AG04450 (cell line): ENCODE measurements around the gene SNCG. TPM values are rescaled to one million over a fixed set of nuclear protein-coding genes. Genes with fewer than 3 reads are reported as not detected.
"Not testable (repeated sequence)": the region's sequence is repeated elsewhere in the genome, so short reads cannot be mapped to it uniquely, and the experiment has no call there.

ENCODE experiments used
- CTCF ChIA-PET: fragments of 300-600, 350-600 bp; formaldehyde crosslinking; extraction: SDS; loops from one replicate; lab custom pipeline; 2022; ENCODE audit warnings: antibody characterized with exemption, inconsistent platforms; lab: Charles Lee
- POLR2A ChIA-PET: fragments of 350-600 bp; formaldehyde crosslinking; extraction: SDS; loops from one replicate; lab custom pipeline; 2021; ENCODE audit warnings: antibody characterized with exemption, inconsistent platforms; lab: Yijun Ruan, JAX
- DNase-seq: peaks from one replicate; pipeline ENCODE4 v3.0.0-alpha.2; 2011; ENCODE audit warnings: low read depth, low spot score
- H3K27ac ChIP-seq: one replicate; pipeline ENCODE4 v1.5.1; 2012; ENCODE audit warnings: low read depth, low read length, control low read depth
- H3K27me3 ChIP-seq: one replicate; pipeline ENCODE4 v1.6.0; 2012; ENCODE audit warnings: low read length; ENCODE audit not compliant: control insufficient read depth, insufficient read depth
- H3K4me3 ChIP-seq: 2 replicates; pipeline ENCODE4 v1.5.1; 2011; ENCODE audit warnings: mild to moderate bottlenecking, low read depth, low read length, control low read depth
- H3K9me3 ChIP-seq: 2 replicates; pipeline ENCODE4 v1.5.1; 2012; ENCODE audit warnings: low read length; ENCODE audit not compliant: control insufficient read depth, insufficient read depth
- polyA plus RNA-seq: library from polyadenylated mRNA; depleted of rRNA; stranded (reverse); fragments of >200 nt; gene quantifications from 2 replicates; pipeline ENCODE4 v1.2.3, GENCODE V29; 2011
- TF ChIP-seq, protein P1 (sequence below): IDR thresholded peaks from 2 replicates; pipeline ENCODE4 v1.5.1; 2011; ENCODE audit warnings: low read depth, low read length, control low read depth, inconsistent platforms

Gene SNCG
- polyA plus RNA-seq, 1 experiment: 4.6 TPM

DNA sequence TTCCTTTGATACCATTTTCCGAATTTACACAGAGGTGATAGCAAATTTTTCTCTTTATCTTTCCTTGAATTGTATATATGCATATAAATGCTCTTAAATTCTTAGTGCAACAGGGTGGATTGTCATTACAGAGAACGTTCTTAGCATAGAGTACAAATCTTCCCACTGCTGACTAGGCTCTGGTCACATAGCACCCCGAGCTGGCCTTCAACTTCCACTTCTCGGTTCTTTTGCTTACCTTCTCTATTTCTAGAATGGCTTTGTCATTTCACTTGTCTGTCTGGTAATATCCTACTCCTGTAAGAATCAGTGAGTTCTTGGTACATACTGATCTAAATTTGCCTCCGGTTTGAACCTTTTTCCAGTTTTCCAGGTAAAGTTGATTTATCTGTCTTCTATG is 23.3 kb downstream of the SNCG start:
- Histone ChIP-seq H3K4me3 (no peak overlapping the region), H3K27me3 (no peaks in the 10 kb centered on the region), H3K27ac (no peak overlapping the region), H3K9me3 (no peaks in the 10 kb centered on the region)
- ChIA-PET CTCF (no interaction called here), POLR2A (no interaction called here)
- no peak for DNase-seq
- TF ChIP-seq, protein P1, sequence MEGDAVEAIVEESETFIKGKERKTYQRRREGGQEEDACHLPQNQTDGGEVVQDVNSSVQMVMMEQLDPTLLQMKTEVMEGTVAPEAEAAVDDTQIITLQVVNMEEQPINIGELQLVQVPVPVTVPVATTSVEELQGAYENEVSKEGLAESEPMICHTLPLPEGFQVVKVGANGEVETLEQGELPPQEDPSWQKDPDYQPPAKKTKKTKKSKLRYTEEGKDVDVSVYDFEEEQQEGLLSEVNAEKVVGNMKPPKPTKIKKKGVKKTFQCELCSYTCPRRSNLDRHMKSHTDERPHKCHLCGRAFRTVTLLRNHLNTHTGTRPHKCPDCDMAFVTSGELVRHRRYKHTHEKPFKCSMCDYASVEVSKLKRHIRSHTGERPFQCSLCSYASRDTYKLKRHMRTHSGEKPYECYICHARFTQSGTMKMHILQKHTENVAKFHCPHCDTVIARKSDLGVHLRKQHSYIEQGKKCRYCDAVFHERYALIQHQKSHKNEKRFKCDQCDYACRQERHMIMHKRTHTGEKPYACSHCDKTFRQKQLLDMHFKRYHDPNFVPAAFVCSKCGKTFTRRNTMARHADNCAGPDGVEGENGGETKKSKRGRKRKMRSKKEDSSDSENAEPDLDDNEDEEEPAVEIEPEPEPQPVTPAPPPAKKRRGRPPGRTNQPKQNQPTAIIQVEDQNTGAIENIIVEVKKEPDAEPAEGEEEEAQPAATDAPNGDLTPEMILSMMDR: no peak

DNA sequence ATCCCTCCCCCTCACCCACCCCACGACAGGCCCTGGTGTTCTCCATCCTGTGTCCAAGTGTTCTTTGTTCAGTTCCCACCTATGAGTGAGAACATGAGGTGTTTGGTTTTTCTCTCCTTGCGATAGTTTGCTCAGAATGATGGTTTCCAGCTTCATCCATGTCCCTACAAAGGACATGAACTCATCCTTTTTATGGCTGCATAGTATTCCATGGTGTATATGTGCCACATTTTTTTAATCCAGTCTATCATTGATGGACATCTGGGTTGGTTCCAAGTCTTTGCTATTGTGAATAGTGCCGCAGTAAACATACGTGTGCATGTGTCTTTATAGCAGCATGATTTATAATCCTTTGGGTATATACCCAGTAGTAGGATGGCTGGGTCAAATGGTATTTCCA is 26.1 kb downstream of the SNCG start:
- H3K27ac ChIP-seq, H3K9me3 ChIP-seq, H3K27me3 ChIP-seq, POLR2A ChIA-PET, CTCF ChIA-PET, DNase-seq, H3K4me3 ChIP-seq: not testable (repeated sequence)

DNA sequence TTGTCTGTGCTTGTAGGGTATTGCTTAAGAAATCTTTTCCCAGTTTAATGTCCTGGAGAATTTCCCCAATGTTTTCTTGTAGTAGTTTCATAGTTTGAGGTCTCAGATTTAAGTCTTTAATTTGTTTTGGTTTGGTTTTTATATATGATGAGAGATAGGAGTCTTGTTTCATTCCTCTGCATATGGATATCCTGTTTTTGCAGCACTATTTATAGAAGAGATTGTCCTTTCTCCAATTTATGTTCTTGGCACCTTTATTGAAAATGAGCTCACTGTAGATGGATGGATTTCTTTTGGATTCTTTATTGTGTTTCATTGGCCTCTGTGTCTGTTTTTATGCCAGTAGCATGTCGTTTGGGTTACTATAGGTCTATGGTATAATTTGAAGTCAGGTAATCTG is 30.1 kb downstream of the SNCG start:
- Histone ChIP-seq H3K27ac (no peak overlapping the region), H3K4me3 (no peak overlapping the region), H3K27me3 (no peaks in the 10 kb centered on the region), H3K9me3 (no peaks in the 10 kb centered on the region)
- POLR2A ChIA-PET: interaction anchor here (1.1 kb wide), 1 partner anchor 17 kb away, joined by 3 read pairs; no protein-coding TSS in a partner anchor
- CTCF ChIA-PET: interaction anchor here (1.1 to 1.4 kb wide), 2 partner anchors 8 to 68 kb away, joined by 3 read pairs; no protein-coding TSS in a partner anchor
- no peak for DNase-seq
- TF ChIP-seq, protein P1: no peak

DNA sequence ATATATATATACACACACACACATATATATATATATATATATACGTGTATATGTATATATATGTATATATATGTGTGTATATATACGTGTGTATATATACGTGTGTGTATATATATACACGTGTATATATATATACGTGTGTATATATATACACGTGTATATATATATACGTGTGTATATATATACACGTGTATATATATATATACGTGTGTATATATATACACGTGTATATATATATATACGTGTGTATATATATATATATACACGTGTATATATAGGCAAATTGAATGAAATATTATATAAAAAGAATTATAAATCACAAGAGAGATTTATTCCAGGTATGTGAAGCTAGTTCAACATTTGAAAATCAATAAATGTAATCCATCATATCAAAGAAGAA is 33.0 kb downstream of the SNCG start:
- H3K9me3 ChIP-seq, DNase-seq, POLR2A ChIA-PET, H3K27ac ChIP-seq, H3K4me3 ChIP-seq, H3K27me3 ChIP-seq: not testable (repeated sequence)
- CTCF ChIA-PET: interaction anchor here (0.6 kb wide), 1 partner anchor 16 kb away, joined by 3 read pairs; no protein-coding TSS in a partner anchor

DNA sequence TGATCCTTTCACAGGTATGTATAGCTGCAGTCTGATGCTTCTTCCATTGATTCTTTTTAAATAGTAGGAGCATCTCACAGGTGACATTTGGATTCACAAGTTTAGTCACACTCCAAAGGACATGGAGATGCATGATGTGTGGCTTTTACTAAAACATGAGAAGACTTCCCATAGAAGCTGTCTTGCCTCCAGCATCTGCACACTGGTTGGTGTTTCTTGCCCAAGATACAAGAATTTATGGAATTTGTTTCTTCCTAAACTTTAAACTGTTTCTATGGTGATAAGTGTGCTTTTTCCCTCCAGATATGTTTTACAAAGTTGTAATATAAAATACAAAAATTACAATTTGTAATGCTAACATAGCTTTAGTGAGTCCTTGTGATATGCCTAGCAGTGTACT is 34.1 kb downstream of the SNCG start:
- Histone ChIP-seq H3K27me3 (no peaks in the 10 kb centered on the region), H3K4me3 (no peak overlapping the region), H3K9me3 (no peaks in the 10 kb centered on the region), H3K27ac (no peak overlapping the region)
- ChIA-PET POLR2A (no interaction called here), CTCF (interaction anchor here (0.6 kb wide), 1 partner anchor 53 kb away, joined by 14 read pairs; no protein-coding TSS in a partner anchor)
- DNase-seq: no peak
- TF ChIP-seq, protein P1: no peak

DNA sequence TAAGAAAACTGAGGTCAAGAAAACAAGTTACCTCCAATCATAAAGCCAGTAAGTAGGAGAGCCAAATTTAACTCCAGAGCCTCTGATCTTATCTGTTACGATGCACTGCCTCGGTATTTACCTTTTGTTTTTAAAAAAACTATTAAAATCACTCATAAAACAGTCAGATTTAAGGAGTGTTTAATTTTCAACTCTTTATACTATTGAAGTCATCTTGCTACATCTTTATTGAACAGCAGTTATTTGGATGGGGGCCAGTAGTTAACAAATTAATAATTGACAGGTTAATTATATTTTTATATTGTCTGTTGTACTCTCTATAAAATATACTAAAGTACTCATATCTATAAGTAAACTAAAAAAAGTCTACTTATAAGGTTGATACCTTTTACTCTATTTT is 34.5 kb downstream of the SNCG start:
- POLR2A ChIA-PET: no interaction called here

DNA sequence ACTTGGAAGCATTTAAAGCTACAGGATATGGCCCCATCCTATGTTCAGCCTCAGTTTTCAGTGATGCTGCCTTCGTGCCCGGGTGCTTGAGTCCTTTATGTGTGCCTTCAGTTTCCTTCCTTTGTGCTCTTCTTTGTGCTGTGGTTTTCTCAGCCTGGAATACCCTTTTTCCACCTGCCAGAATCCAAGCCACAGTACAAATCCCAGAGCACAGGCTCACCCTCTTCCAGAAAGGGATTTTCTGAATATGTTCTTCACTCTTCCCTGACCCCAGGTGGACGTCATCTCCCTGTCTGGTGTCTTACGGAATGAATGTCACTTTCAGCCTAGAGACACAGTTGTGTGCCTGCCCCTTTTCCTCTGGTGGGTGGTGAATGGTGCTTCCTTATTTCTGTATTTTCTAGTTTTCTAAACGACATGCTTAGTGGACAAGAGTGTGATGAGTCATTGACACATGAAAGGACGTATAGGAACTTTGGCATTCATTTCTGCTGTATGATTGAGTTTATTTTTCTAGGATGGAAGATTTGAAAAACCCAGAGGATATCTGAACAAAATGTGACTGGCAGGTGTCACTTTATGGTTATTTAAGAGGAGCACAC is 41.5 kb downstream of the SNCG start:
- POLR2A ChIA-PET, H3K9me3 ChIP-seq, H3K27ac ChIP-seq, DNase-seq, H3K27me3 ChIP-seq, CTCF ChIA-PET, H3K4me3 ChIP-seq: not testable (repeated sequence)

More for the DNA sequence above, 34.5 kb downstream of the SNCG start:
- no peak for DNase-seq
- CTCF ChIA-PET: no interaction called here
- no peak overlapping the region for H3K4me3 ChIP-seq
- no peaks in the 10 kb centered on the region for H3K27me3 ChIP-seq
- TF ChIP-seq, protein P1: no peak
- H3K27ac ChIP-seq: no peak overlapping the region
- no peaks in the 10 kb centered on the region for H3K9me3 ChIP-seq
